HG02763 (cell line): Measurements from ENCODE around the gene RNF111.
"Not testable (repeated sequence)": the region's sequence is repeated elsewhere in the genome, so short reads cannot be mapped to it uniquely, and the experiment has no call there.

Experiments used
- ATAC-seq: cut with Tn5 transposase; IDR thresholded peaks from one replicate; pipeline ENCODE4 v1.9.1; 2021; ENCODE audit warnings: mild to moderate bottlenecking, moderate library complexity; ENCODE audit not compliant: unreplicated experiment

The RNF111 gene

DNA sequence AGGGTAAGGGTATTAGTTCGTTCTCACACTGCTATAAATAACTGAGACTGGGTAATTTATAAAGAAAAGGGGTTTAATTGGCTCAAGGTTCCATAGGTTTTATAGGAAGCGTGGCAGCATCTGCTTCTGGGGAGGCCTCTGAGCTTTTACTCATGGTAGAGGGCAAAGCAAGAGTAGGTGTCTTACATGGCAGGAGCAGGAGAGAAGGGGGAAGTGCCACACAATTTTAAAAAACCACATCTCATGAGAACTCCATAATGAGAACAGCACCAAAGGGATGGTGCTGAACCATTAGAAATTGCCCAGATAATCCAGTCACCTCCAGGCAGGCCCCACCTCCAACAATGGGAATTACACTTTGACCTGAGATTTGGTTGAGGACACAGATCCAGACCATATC is 12.2 kb downstream of the RNF111 start:
- no peak for ATAC-seq

DNA sequence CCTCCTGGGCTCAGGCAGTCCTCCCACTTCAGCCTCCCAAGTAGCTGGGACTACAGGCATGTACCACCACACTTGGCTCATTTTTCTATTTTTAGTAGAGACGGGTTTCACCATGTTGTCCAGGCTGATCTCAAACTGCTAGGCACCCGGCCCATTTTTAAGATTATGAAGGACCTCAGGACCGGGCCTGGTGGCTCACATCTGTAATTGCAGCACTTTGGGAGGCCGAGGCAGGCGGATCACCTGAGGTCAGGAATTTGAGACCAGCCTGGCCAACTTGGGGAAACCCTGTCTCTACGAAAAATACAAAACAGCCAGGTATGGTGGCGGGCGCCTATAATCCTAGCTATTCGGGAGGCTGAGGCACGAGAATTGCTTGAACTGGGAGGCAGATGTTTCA is 12.8 kb downstream of the RNF111 start:
- ATAC-seq = not testable (repeated sequence)

DNA sequence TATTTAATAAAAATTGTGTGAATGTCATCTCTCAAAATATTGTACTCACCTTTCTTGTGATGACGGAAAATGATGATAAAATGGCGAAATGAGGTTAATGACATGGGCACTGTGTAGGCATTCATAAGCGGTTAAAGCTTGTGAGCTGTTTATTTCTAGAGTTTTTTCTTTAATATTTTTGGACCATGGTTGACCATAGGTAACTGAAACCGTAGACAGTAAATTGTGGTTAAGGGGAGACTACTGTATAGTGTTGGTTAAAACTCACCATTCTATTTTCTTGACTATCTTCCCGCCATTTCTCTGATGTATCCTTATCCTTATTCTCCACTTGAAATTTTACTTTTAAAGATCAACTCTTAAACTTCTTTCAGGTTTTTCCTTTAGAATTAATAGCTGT is 14.5 kb downstream of the RNF111 start:
- no peak for ATAC-seq

GRCh38 chr15:59002418-59002859 is 15.0 kb downstream of the RNF111 start:
- no peak for ATAC-seq

- ATAC-seq = no peak
These were observed 18.1 kb downstream of the RNF111 start for GRCh38 chr15:59005579-59005978.

DNA sequence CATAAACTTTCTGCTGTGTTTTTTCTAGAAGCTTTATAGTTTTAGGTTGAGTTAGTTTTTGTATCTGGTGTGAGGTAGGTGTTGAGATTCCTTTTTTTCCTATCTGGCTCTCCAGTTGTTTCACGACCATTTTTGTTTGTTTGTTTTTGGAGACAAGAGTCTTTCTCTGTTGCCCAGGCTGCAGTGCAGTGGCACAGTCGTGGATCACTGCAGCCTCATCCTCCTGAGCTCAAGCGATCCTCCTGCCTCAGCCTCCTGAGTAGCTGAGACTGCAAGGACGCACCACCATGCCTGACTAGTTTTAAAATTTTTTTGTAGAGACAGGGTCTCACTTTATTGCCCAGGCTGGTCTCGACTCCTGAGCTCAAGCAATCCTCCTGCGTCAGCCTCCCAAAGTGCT is 20.6 kb downstream of the RNF111 start:
- ATAC-seq = no peak

DNA sequence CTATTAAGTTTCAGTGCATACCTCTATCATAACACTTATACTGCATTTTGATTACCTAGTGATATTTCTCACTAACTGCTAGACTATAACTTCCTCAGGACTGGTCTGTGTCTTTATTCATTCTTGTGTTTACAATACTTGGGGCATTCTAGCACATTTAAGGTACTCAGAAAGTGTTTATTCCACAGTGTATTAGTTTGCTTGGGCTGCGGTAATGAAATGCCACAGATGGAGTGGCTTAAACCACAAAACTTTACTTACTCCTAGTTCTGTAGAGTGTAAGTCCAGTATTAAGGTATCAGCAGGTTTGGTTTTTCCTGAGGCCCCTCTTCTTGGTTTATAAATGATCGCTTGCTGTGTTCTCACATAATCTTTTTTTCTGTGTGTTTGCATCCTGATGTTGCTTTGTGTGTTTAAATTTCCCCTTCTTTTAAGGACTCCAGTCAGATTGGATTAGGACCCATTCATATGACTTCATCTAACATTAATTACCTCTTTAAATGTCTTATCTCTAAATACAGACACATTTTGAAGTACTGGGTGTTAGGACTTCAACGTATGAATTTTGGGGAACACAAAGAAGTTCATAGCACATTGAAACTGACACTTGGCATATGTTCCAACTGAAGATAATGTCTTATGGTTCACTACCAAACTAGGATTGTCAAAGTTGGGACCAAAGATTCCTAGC is 23.9 kb downstream of the RNF111 start:
- ATAC-seq = no peak

DNA sequence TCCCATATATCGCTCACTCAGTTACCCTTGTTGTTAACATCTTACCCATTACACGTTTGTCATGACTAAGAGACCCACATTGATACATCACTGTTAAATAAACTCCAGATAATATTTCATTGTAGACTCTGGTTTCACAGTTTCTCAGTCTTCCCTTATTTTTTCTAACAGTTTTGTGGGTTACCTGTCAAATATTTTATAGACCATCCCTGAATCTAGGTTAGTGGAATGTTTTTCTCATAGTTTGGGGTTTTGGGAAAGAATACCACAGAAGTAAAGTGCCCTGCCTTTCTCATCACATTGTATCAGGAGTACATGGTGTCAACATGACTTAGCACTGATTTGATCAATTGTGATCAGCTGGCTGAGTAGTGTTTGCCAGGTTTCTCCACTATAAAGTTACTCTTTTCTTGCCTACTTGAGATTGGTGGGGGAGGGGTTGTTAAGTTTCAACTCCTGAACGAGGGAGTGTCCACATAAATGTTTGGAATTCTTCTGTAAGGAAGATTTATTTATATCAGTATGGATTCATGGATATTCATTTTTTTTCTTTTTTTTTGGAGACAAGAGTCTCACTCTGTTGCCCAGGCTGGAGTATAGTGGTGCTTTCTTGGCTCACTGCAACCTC is 25.9 kb downstream of the RNF111 start:
- ATAC-seq = no peak

DNA sequence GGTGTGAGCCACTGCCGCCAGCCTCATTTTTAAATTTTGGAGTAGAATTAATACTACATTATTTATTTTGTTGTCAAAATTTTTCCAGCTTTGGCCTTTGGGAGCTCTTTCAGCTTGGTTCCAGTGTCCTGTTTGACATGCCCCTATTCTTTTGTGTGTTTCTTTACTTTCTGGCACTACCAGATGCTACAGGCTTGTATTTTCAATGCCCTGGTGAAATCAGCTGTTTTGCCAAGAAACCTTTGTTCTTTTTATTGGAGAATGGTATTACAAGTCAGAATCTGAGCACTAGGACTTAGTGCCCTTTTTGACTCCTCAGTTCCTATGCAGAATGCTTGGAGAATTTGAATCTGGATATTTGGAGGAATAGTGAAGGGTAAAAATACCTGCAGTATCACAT is 26.6 kb downstream of the RNF111 start:
- no peak for ATAC-seq

- ATAC-seq = no peak
These were observed 30.0 kb downstream of the RNF111 start for GRCh38 chr15:59017449-59017848.

GRCh38 chr15:59018833-59019232 is 31.4 kb downstream of the RNF111 start:
- ATAC-seq = no peak

GRCh38 chr15:59020322-59020721 is 32.9 kb downstream of the RNF111 start:
- ATAC-seq = no peak

GRCh38 chr15:59022188-59022587 is 34.7 kb downstream of the RNF111 start:
- no peak for ATAC-seq

DNA sequence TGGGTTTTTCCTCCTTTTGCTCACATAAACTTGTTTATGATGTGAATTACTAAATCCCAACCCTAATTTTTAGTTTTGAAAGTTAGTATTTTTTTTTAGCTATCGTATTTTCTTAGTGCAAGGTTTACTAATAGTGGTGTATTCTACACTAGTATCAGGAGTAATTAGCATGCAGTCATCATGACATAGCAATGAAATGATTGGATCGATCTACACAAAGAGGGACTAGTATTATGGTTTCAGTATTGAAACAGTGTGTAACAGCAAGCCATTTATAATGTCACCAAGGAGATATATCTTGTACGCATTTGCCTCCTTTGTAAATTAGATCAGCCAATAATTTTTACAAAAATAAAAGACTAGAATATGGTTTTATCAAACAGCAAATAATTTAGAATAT is 38.7 kb downstream of the RNF111 start:
- no peak for ATAC-seq

- no peak for ATAC-seq
These were observed 41.0 kb downstream of the RNF111 start for GRCh38 chr15:59028387-59028955.

DNA sequence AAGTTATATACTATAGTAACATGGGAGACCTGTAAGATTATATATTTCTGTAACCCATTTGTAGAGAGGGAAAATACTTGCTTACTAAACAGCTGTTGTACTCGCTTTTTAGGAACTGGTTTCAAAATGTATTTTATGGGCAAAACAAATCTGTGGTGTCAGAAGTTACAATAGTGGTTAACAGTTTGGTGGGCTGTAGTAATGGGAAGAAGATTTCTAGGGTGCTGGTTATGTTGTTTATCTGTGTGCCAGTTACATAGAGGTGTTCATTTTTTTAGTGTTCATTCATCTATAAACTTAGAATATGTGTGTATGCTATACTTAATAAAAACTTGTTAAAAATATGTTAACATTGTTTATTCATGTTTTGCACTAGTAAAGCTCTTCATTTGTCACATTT is 42.1 kb downstream of the RNF111 start:
- no peak for ATAC-seq

DNA sequence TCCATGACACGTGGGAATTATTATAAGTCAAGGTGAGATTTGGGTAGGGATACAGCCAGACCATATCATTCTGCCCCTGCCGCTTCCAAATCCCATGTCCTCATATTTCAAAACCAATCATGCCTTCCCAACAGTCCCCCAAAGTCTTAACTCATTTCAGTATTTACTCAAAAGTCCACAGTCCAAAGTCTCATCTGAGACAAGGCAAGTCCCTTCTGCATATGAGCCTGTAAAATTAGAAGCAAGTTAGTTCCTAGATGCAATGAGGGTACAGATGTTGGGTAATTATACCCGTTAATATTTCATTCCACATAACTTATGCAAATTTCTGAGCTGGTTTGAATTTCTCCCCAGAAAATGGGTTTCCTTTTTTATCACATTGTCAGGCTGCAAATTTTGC is 47.7 kb downstream of the RNF111 start:
- ATAC-seq = no peak

DNA sequence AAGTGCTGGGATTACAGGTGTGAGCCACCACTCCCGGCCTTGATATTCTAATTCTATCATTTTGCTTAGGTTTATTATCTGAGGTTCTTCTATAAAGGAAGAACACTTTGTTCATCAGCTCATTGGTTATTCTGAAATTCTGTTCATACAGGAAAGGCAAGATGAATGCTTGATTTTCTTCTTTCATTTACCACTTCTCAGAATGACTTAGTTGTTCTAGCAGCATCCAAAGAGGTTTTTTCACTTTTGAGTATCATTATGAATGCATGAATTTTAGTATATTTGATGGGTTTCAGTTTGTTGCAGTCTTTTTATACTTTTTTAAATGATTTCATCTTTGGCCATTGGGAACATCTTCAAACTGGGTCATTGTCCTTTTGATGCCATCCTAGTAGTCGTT is 51.8 kb downstream of the RNF111 start:
- ATAC-seq = no peak

DNA sequence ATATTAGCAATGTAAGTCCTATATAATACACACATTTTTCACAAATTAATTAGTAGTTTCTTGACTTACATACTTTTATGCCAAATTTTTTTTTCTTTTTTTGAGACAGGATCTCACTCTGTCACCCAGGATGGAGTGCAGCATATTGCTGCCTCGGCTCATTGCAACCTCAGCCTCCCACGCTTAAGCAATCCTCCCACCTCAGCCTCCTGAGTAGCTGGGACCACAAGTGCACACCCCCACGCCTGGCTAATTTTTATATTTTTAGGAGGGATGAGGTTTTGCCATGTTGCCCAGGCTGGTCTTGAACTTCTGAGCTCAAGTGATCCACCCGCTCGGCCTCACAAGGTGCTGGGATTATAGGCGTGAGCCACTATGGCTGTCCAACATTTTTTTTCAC is 54.6 kb downstream of the RNF111 start:
- ATAC-seq = no peak

DNA sequence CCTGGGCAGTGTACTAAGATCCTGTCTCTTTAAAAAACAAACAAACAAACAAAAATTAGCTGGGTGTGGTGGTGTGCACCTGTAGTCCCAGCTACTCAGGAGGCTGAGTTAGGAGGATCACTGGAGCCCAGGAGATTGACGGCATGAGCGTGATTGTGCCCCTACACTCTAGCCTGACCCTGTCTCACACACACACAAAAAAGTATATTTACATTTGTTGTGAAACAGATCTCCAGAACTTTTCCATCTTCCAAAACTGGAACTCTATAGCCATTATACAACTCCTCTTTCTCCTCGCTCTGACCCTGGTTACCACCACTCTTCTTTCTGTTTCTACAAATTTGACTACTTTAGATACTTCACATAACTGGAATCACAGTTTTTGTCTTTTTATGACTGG is 61.4 kb downstream of the RNF111 start:
- no peak for ATAC-seq

- ATAC-seq = no peak
These were observed 64.7 kb downstream of the RNF111 start for GRCh38 chr15:59051873-59052861.
